Choroid plexus epithelial cell (primary cell): ENCODE measurements around the gene CEP89.

Experiments used
- DNase-seq: peaks from one replicate; pipeline ENCODE4 v3.0.0-alpha.2; 2010; ENCODE audit warnings: low read depth
- H3K4me3 ChIP-seq: 2 replicates; pipeline ENCODE4 v1.5.1; 2011; ENCODE audit warnings: low read depth, mild to moderate bottlenecking, control low read depth, low read length, moderate library complexity
- TF ChIP-seq, protein P1 (sequence below): conservative IDR thresholded peaks from 2 replicates; pipeline ENCODE4 v1.5.1; 2011; ENCODE audit warnings: low read depth, mild to moderate bottlenecking, control low read depth, inconsistent platforms, low read length, moderate library complexity

Gene CEP89

DNA sequence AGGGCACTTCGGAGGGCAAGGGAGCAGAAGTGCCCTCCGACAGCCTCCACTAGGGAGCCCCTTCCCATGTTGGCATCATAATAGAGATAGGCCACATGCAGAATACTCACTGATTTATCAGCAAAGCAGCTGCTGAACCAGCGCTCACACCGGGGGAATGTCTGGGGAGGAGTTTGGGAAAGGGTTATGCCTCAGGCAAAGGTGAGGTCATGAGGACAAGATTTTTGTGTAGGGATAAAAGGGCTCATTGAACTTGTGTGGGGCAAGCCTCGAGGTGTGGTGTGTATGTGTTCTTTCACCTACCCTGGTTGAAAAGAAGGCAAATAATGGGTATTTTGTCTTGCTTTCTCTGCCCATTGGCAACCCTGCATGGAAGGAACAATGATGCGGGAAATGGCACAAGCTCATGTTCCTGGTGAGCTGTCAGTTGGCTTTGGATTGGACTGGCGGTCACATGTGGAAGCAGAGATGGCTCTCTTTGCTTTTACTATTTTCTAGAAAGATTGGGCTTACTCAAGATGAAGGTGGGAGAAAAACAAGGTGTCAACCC, 63.0 kb downstream of the CEP89 start:
- H3K4me3 ChIP-seq, result no peak overlapping the region
- TF ChIP-seq, protein P1, sequence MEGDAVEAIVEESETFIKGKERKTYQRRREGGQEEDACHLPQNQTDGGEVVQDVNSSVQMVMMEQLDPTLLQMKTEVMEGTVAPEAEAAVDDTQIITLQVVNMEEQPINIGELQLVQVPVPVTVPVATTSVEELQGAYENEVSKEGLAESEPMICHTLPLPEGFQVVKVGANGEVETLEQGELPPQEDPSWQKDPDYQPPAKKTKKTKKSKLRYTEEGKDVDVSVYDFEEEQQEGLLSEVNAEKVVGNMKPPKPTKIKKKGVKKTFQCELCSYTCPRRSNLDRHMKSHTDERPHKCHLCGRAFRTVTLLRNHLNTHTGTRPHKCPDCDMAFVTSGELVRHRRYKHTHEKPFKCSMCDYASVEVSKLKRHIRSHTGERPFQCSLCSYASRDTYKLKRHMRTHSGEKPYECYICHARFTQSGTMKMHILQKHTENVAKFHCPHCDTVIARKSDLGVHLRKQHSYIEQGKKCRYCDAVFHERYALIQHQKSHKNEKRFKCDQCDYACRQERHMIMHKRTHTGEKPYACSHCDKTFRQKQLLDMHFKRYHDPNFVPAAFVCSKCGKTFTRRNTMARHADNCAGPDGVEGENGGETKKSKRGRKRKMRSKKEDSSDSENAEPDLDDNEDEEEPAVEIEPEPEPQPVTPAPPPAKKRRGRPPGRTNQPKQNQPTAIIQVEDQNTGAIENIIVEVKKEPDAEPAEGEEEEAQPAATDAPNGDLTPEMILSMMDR, result no peak
- no peak for DNase-seq

- TF ChIP-seq, protein P1, result no peak
- no peak for DNase-seq
- no peak overlapping the region for H3K4me3 ChIP-seq
Observed at GRCh38 chr19:32902448-32902847, 69.3 kb downstream of the CEP89 start.

GRCh38 chr19:32901504-32902161, 70.1 kb downstream of the CEP89 start:
- no peak overlapping the region for H3K4me3 ChIP-seq
- TF ChIP-seq, protein P1, result no peak
- DNase-seq, result no peak

DNA sequence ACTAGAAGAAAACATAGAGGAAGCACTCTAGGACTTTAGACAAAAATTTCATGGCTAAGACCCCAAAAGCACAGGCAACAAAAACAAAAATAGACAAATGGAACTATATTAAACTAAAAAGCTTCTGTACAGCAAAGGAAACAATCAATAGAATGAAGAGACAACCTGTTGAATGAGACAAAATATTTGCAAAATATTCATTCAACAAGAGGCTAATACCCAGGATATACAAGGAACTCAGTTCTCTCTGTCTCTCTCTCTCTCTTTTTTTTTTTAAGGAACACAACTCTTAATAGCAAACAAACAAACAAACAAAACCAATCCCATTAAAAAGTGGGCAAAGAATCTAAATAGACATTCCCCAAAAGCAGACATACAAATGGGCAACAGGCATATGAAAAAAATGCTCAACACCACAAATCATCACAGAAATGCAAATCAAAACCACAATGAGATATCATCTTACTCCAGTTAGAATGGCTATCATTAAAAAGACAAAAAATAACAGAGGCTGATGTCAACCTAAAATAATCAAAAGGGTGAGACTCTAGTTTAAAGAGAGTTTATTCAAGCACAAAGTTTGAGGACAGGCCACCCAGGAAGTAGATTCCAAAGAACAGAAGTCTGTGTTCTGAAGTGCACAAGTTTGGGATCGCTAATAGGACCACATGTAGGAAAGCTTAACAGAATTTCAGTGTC, 75.1 kb downstream of the CEP89 start:
- H3K4me3 ChIP-seq, result no peak overlapping the region
- TF ChIP-seq, protein P1, result no peak
- DNase-seq, result peak; percentile 47

GRCh38 chr19:32895384-32895783, 76.4 kb downstream of the CEP89 start:
- TF ChIP-seq, protein P1, result no peak
- no peak for DNase-seq
- no peak overlapping the region for H3K4me3 ChIP-seq

DNA sequence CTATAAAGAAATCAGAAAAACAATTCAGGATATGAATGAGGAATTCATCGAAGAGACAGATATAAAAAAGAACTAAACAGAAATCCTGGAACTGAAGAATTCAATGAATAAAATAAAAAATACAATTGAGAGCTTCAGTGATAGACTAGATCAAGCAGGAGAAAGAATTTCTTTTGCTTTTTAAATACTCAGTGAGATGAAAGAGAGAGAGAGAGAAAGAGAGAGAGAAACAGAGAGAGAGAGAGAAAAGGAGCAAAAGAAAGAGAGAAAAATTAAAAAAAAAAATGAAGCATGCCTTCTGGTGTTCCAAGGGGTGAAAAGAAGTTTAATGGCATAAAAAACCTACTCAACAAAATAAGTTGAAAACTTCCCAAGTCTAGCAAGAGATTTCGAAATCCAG, 80.1 kb downstream of the CEP89 start:
- DNase-seq, result no peak
- no peak overlapping the region for H3K4me3 ChIP-seq
- TF ChIP-seq, protein P1, result no peak
